HL-60/S4 (cell line): ENCODE data around the gene CLEC12A.
"Not testable (repeated sequence)": the region's sequence is repeated elsewhere in the genome, so short reads cannot be mapped to it uniquely, and the experiment has no call there.

Experiments
- in situ Hi-C: fragments of 300-500 bp; cut with MboI; formaldehyde crosslinking; loops from 2 replicates; pipeline ENCODE4 v1.14.3; 2022; ENCODE audit warnings: low sequenced_read_pairs

Gene CLEC12A

DNA sequence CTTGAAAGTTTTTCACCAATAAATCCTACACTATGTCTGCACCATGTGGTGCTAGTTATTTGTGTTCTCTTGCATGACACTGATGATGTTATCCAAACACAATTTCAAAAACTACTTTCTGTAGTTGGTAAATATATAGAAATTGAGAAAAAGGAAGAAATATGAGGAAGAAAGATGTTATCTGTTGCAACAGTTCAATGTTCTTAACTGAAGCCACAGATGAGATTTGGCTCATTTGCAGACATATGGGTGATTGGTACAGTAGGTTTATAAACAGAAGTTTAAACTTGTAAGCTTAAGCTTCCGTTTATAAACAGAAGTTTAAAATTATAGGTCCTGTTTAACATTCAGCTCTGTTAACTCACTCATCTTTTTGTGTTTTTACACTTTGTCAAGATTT lies at the start of gene CLEC12A:
Gene CLEC12A (plus strand): TSS at position 229 of the 400 bp plus-strand sequence. CDS start 188 bp downstream, outside the sequence.
- in situ Hi-C loops, result no loop called here

DNA sequence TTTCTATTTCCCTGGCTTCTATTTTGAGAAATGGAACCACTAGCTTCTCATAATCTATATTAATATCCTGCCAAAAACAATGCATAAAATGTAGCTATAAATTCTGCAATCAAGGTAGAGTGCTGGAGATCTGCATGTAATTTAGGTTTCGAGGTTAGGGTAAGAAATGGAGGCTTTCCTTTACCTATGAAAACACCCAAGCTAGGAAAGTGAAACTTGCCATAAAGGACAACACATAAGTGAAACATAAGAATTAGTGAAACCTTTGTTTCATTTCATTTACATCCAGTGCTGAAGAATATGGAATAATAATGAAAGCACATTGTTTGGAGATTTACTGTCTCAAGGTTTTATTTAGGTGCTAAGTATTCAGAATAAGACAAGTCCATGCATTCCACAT lies 48.8 kb upstream of the CLEC12A start:
- in situ Hi-C loops, result loop anchor here (10.0 kb wide), 2 partner anchors 108 to 178 kb away; no protein-coding TSS in a partner anchor

DNA sequence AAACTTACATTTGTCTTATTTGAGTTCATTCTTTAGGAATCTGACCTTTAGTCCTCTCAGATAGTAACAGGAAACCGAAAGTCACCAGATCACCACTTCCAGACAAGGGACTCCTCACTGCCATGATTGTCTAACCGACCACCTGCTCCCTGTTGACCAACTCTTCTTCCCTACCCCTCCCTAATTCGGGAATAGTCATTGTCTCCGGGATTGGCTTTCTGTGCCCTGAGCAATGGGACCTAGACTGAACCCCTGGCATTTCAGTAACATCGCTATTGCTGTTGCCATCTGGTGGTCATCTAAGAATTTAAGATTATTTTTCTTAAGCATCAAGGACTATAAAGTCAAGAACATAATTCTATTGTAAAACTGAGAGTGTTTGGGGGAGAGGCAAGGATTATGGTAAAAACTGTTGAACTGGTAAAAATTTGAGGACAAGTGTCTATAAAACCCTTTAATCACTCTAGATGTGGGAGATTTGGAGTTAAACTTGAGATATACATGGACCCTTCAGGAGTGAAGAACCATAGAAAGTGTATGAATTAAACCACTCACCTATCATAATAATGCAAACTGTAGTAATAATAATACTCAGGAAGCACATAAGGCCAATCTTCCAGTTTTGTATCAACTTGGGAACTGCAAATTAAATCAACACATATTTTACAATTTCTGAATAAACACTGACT lies 45.4 kb upstream of the CLEC12A start:
- in situ Hi-C loops, result loop anchor here (10.0 kb wide), 2 partner anchors 111 to 181 kb away; no protein-coding TSS in a partner anchor

DNA sequence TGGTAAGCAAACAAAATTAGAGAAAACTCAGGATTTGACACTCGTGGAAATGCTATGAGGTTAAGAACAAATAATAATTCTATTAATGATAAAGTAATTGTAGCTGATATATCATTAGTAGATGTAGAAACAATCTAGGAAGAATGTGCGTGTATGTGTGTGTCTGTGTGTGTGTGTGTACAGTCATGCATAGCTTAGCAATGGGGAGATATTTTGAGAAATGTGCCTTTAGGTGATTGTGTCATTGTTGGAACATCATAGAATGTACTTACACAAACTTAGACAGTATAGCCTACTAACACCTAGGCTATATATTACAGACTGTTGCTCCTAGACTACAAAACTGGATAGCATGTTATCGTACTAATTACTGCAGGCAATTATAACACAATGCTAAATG lies 44.3 kb upstream of the CLEC12A start:
- in situ Hi-C loops, result loop anchor here (10.0 kb wide), 2 partner anchors 112 to 182 kb away; no protein-coding TSS in a partner anchor

DNA sequence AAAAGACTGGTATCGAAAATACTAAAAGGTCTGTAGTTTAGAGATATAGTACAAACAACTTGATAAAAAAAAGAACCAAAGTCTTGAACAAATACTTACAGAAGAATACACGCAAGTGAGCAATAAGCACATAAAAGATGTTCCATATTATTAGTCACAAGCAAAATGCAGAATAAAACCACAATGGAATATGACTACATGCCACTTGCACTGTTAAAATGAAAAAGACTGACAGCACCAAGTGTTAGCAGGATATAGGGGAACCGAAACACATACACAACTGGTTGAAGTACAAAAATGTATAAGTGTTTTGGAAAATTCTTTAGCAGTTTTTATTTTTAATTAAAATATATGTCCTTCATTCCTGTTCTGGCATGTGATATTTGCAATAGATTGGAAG lies 42.6 kb upstream of the CLEC12A start:
- in situ Hi-C loops, result loop anchor here (10.0 kb wide), 2 partner anchors 114 to 184 kb away; no protein-coding TSS in a partner anchor

DNA sequence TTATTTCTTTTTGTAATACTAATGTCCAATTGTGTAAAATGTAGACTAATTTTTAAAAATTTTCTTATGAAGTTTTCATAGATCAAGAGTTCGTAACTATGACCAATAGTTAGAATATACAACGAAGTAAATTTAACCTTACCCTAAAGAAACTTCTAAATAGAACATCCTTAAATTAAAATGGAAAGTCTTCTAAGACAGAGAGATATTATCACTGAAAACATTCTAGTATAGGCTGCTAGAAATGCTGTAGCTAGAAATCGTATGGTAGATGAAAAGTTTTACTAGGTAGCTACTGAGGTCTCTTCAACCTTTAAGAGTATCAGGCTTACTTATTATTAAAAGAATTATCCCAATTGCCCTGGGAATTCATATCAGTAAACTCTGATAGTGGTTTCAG lies 40.0 kb upstream of the CLEC12A start:
- in situ Hi-C loops, result no loop called here

DNA sequence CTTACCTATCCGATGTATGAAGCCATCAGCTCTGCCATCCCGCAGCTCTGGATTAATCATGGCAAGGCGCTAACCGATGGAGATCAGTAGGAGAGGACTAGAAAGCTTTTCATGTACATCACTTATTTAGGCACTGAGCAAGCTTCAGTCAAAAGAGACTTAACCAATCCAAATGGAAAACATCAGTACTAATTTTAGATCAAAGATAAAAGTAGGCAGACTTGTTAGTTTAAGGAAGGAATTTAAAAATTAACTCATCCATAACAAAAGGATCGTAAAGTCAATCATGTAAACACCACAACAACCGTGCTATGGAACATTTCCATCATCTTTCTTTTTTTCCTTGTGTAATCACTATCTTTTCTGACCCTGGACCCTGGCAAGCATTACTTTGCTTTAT lies 38.9 kb upstream of the CLEC12A start, which contains the start of gene CLEC2A:
Gene CLEC2A (minus strand): TSS at position 101 of the 400 bp plus-strand sequence. CDS start 41 bp downstream, at position 60.
- in situ Hi-C loops, result no loop called here

DNA sequence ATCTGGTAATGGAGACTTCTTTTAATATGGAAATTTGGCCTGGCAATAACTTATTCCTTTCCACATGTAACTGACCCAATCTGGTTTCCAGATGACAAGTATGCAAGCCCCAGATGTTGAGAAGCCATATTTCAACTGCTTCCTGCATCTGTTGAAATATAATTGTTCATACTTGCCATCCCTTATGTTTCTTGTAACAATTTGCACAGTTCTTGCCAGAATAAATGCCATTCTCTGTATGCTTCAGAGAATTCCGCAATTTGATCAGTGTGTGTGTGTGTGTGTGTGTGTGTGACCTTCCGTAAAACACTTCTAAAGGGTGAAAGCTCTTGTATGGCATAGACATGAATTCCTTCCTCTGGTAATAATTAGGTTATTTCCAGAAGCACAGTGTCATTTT lies 37.3 kb upstream of the CLEC12A start:
- in situ Hi-C loops, result no loop called here

DNA sequence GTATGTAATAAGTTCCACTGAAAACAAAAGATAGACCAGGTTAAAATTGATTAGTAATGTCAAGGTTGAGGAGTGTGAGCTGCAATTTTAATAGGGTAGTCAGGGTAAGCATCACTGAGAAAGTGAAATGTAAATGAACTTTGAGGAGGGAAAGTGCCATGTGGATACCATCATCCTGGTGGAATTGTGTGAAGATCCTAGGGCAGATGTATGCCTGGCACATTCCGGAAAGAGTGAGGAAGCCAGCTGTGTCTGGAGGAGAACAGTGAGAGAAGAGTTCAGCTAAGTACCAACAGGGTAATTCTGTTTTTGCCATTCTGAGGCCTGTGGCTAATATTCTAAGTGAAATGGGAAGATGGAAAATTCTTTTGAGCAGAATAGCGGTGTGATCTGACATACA lies 36.2 kb upstream of the CLEC12A start:
- in situ Hi-C loops, result no loop called here

DNA sequence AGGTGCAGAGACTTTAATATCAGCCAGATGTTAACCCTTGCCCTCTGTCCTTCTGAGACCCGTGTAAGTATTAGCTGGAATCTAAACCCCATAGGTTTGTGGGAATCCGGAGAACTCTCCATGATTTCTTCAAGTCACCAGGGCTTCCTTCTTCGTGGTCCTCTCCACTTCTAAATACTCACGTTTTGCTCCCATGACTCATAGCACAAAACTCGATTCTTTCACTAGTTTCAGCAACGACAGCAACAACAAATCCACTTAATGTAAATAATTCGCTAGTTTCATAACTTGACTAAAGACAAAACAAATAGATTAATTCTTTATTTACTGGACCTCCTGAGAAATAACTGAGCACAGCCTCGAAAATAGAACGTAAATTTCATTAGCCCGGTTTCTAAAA lies 34.6 kb upstream of the CLEC12A start:
- in situ Hi-C loops, result no loop called here

DNA sequence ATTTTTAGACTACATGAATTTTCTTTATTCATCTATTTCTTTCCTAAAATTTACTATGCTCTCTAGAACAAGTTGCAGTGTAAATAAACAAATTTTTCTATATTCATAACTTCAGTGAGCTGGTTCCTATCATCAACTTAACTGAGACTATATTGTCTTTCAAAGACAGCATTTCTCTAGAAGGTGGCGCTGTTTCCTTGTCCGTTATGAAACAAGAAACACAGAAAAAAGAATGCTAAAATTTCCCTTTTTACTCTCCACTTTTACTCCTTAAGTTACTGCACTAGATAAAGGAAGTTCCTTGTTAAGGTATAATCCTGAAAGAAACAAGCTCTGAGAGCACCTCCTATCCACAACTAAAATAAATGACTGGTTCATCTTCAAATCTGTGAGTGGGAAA lies 30.8 kb upstream of the CLEC12A start:
- in situ Hi-C loops, result no loop called here

DNA sequence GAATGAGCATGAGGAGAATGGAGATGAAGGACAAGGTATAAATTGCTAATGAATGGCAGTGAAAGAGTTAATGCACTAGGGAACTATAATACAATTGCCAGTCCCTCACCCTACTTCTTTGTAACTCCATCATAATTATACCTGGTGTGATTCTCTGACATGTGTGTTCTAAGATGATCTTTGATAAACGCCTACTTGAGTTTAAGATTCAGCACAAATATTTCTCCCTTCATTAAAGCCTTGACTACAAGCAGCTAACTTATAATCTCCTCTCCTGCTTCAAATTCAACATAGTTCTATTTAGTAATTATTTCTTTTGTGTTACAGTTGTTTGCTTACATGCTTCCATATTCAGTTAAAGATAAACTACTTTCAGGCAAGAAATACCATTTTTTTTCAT lies 29.4 kb upstream of the CLEC12A start:
- in situ Hi-C loops, result no loop called here

DNA sequence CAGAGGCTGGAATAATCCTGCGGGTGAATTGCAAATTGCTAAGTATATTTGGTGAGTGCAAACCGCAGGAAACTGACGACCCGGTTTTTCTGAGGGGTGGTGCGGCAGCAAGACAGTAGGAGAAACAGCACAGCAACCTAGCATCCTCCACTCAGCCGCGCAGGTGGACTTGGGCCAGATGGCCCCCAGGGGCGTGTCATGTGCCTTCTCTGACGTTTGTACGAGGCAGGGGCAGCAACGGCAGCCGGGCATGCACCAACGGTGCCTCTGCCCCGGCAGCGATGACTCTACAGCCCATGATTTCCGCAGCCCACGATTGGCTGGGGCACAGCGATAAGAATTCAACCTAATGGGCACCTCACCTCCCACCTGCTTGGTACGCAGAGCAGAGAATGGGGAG lies 28.0 kb upstream of the CLEC12A start:
- in situ Hi-C loops, result no loop called here

DNA sequence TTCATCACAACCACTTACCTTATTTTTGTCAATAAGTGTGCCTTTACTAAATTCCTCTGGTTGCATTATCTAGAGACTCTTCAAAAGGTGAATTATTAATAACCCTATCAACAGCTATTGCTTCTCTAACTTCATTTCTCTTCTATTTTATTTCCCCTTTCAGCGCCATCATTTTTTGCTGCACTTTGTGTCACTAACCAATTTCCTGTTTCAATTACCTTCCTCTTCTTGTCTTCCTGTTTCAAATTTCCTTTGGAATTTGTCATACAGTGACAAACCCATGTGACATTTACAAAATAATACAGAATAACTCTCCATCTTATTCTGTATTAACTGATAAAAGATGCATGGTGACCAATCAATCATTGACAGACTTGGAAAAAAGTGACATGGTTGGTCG lies 26.8 kb upstream of the CLEC12A start:
- in situ Hi-C loops, result no loop called here

DNA sequence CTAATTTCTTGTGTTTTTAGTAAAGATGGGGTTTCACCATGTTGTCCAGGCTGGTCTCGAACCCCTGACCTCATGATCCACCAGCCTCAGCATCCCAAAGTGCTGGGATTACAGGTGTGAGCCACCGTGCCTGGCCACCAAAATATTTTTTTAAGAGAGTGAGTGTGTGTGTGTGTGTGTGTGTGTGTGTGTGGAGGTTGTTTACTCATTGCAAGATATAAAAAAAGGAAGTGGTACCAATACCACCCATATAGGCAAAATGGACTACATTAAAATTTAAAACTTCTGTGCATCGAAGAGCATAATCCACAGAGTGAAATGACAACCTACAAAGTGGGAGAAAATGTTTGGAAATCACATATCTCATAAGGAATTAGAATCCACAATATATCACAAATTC lies 23.5 kb upstream of the CLEC12A start:
- in situ Hi-C loops, result no loop called here

DNA sequence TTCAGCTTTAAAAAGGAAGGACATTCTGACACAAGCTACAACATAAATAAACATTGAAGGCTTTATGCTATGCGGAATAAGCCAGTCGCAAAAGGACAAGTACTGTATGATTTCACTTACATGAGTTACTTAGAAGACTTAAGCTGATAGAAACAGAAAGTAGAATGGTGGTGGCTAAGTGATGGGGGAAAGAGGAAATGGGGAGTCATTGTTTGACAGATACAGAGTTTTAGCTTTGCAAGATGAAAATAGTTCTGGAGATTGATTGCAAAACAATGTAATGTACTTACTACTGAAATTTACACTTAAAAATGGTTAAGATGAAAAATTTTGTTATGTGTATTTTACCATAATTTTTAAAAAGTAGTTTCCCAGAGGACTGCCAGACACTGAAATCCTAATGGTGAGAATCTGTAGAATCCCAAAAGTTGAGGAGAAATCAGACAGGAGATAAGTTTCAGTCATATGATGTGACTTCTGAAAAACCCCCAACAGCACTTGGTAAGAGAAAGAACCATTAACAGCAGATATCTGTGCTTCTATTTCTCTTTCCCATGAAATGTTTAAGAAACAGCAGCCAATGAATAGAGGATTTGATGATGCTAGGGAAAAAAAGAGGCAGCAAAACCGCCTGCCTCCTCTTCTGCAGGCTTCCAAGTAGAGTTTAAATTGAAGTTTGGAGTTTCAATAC lies 22.5 kb upstream of the CLEC12A start:
- in situ Hi-C loops, result no loop called here

DNA sequence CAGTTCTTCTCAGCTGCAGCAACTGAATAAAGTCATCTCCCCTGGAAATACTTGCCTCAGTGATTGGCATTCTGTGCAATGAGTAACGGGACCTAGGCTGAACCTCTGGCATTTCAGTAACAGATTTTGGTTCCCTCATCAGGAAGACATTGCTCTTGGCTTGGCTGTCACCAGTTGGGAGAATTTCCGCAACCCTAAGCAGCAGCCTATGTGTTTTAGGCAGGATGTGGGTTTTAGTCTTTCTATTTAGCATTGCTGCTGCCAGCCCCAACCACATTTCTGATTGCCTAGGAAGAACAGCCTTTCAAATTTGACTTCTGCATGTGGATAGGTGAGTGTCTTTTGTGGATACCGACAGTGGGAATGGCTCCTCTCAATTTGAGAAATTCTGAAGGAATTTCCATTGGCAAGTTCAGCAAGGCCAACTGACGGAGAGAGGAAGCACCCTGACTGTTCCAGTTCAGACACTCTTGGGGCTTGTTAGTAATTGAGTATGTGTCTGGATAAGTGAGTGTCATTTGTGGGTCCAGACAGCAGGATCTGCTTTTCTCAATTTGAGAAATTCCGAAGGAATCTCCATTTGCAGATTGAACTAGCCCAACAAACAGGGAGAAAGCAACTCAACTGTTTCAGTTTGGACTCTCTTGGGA lies 20.1 kb upstream of the CLEC12A start:
- in situ Hi-C loops, result no loop called here

DNA sequence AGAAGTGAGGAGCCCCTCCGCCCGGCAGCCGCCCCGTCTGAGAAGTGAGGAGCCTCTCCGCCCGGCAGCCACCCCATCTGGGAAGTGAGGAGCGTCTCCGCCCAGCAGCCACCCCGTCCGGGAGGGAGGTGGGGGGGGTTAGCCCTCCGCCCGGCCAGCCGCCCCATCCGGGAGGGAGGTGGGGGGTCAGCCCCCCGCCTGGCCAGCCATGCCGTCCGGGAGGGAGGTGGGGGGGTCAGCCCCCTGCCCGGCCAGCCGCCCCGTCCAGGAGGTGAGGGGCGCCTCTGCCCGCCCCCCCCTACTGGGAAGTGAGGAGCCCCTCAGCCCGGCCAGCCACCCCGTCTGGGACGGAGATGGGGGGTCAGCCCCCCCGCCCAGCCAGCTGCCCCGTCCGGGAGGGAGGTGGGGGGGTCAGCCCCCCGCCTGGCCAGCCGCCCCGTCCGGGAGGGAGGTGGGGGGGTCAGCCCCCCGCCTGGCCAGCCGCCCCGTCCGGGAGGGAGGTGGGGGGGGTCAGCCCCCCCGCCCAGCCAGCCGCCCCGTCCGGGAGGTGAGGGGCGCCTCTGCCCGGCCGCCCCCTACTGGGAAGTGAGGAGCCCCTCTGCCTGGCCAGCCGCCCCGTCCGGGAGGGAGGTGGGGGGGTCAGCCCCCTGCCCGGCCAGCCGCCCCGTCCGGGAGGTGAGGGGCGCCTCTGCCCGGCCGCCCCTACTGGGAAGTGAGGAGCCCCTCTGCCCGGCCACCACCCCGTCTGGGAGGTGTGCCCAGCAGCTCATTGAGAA lies 18.1 kb upstream of the CLEC12A start:
- in situ Hi-C loops, result not testable (repeated sequence)

DNA sequence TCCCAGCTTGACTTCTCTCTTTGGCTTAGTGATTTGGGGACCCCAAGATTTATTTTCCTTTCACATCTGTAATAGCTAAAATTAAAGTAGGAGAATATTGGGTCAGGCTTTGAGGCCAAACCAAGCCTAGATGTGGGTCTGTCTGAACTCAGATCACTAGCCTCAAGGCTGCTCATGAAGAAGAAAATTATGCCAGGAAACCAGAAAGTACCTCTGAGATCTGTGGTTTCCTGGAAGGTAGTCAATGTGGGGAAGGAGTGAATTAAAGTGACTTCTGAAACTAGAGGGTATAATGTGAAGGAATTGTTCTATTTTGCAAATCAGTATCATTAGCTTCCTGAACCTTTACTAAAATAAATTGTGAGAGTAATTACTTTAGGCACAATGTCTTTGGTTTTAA lies 13.4 kb upstream of the CLEC12A start:
- in situ Hi-C loops, result no loop called here

DNA sequence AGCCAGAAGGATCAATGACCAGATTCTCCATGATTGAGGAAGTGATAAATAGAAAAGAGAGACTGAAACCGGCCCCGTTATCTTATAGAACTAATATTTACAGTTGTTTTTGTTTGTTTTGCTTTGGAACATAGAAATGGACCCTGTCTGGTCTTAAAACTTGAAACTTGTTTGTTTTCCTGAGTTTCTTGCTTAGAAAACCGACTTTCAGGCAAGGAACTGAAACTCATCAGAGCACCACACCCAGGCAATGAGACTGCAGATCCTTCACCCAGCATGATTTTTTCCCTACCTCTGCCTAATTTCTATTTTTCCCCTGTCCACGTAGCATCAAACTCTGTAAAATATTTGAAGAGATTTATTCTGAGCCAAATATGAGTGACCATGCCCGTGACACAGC lies 10.6 kb upstream of the CLEC12A start:
- in situ Hi-C loops, result no loop called here

DNA sequence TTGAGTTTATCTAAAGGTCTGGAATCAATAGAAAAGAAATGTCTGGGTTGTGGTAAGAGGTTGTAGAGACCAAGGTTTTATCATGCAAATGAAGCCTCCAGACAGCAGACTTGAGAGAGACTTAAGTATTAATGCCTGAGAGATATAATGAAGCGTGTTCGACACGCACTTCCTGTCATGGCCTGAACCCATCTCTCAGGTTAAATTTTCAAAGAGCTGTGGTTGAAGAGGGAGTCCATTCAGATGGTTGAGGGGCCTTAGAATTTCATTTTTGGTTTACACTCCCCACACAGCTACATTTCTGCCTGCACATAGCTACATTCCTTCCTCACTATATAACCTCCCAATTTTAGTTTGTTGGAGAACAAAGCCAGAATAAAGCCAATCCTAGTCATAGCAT lies 10.1 kb upstream of the CLEC12A start:
- in situ Hi-C loops, result no loop called here
